NCI-H146 (cell line): Measurements from ENCODE around the gene AKTIP.
A peak's percentile ranks its signal among the peaks of the same experiment; 100 is the strongest.
"Not testable (repeated sequence)": the region's sequence is repeated elsewhere in the genome, so short reads cannot be mapped to it uniquely, and the experiment has no call there.

ENCODE experiments used
- DNase-seq: peaks from one replicate; lab custom pipeline; 2025; lab: John Stamatoyannopoulos, UW

AKTIP gene

GRCh38 chr16:53502331-53503269 is at the start of gene AKTIP:
AKTIP (minus strand) TSS chr16:53503209; CDS start chr16:53500259, 2,950 bp downstream.
- peak; percentile 75 for DNase-seq

GRCh38 chr16:53549970-53550690 is 47.1 kb upstream of the AKTIP start:
- peak; percentile 77 for DNase-seq

- peak; percentile 55 for DNase-seq
Measured at GRCh38 chr16:53546988-53547391, 44.0 kb upstream of the AKTIP start.

- DNase-seq, result no peak
Measured at GRCh38 chr16:53545433-53545832, 42.4 kb upstream of the AKTIP start.

- peak; percentile 70 for DNase-seq
Measured at GRCh38 chr16:53542283-53542682, 39.3 kb upstream of the AKTIP start.

- DNase-seq, result peak; percentile 80
Measured at GRCh38 chr16:53541326-53541725, 38.3 kb upstream of the AKTIP start.

GRCh38 chr16:53539759-53540718 is 37.0 kb upstream of the AKTIP start:
- not testable (repeated sequence) for DNase-seq

- not testable (repeated sequence) for DNase-seq
Measured at GRCh38 chr16:53539346-53539745, 36.3 kb upstream of the AKTIP start.

- no peak for DNase-seq
Measured at GRCh38 chr16:53537626-53538025, 34.6 kb upstream of the AKTIP start.

GRCh38 chr16:53534206-53534605 is 31.2 kb upstream of the AKTIP start:
- DNase-seq, result no peak

- DNase-seq, result no peak
Measured at GRCh38 chr16:53530741-53531140, 27.7 kb upstream of the AKTIP start.

GRCh38 chr16:53530046-53530445 is 27.0 kb upstream of the AKTIP start:
- DNase-seq, result peak; percentile 60

- peak; percentile 32 for DNase-seq
Measured at GRCh38 chr16:53529513-53529912, 26.5 kb upstream of the AKTIP start.

- no peak for DNase-seq
Measured at GRCh38 chr16:53528797-53529196, 25.8 kb upstream of the AKTIP start.

- no peak for DNase-seq
Measured at GRCh38 chr16:53523971-53524548, 21.1 kb upstream of the AKTIP start.

GRCh38 chr16:53523126-53523804 is 20.3 kb upstream of the AKTIP start:
- DNase-seq, result no peak

GRCh38 chr16:53519417-53520091 is 16.5 kb upstream of the AKTIP start:
- no peak for DNase-seq

GRCh38 chr16:53518550-53519416 is 15.8 kb upstream of the AKTIP start:
- DNase-seq, result no peak

- no peak for DNase-seq
Measured at GRCh38 chr16:53517851-53518250, 14.8 kb upstream of the AKTIP start.
